AG04449 (cell line): ENCODE data around the gene CD4.

Experiments
- CTCF ChIA-PET: fragments of 350-600 bp; formaldehyde crosslinking; extraction: SDS; loops from one replicate; lab custom pipeline; 2021; ENCODE audit warnings: antibody characterized with exemption; lab: Yijun Ruan, JAX
- POLR2A ChIA-PET: fragments of 400-600, 350-600 bp; formaldehyde crosslinking; extraction: SDS; loops from one replicate; lab custom pipeline; 2020; ENCODE audit warnings: antibody characterized with exemption, inconsistent platforms; lab: Yijun Ruan, JAX
- DNase-seq: peaks from one replicate; pipeline ENCODE4 v3.0.0-alpha.2; 2010; ENCODE audit warnings: low read depth, low spot score
- H3K4me3 ChIP-seq: 2 replicates; pipeline ENCODE4 v1.5.1; 2011; ENCODE audit warnings: low read depth, mild to moderate bottlenecking, control low read depth, low read length
- TF ChIP-seq, protein P1 (sequence below): IDR thresholded peaks from one replicate; pipeline ENCODE4 v1.5.1; 2011; ENCODE audit warnings: mild to moderate bottlenecking, moderate library complexity, low read length, control low read depth, inconsistent platforms; ENCODE audit not compliant: insufficient read depth; ENCODE audit errors: missing control alignments

CD4 gene

GRCh38 chr12:6753772-6754356 lies 35.5 kb upstream of the CD4 start:
- DNase-seq = no peak
- CTCF ChIA-PET = interaction anchor here (0.7 to 10.1 kb wide), 41 partner anchors 8 to 202 kb away, joined by 3 to 304 read pairs (median 8); partner anchors contain the start of genes CD4, CDCA3, COPS7A and GNB3
- TF ChIP-seq, protein P1, sequence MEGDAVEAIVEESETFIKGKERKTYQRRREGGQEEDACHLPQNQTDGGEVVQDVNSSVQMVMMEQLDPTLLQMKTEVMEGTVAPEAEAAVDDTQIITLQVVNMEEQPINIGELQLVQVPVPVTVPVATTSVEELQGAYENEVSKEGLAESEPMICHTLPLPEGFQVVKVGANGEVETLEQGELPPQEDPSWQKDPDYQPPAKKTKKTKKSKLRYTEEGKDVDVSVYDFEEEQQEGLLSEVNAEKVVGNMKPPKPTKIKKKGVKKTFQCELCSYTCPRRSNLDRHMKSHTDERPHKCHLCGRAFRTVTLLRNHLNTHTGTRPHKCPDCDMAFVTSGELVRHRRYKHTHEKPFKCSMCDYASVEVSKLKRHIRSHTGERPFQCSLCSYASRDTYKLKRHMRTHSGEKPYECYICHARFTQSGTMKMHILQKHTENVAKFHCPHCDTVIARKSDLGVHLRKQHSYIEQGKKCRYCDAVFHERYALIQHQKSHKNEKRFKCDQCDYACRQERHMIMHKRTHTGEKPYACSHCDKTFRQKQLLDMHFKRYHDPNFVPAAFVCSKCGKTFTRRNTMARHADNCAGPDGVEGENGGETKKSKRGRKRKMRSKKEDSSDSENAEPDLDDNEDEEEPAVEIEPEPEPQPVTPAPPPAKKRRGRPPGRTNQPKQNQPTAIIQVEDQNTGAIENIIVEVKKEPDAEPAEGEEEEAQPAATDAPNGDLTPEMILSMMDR = no peak
- POLR2A ChIA-PET = interaction anchor here (0.8 to 3.3 kb wide), 16 partner anchors 10 to 220 kb away, joined by 3 to 78 read pairs (median 6); partner anchors contain the start of genes CDCA3, COPS7A, GAPDH and GPR162
- H3K4me3 ChIP-seq = peak overlapping the region; percentile 15

DNA sequence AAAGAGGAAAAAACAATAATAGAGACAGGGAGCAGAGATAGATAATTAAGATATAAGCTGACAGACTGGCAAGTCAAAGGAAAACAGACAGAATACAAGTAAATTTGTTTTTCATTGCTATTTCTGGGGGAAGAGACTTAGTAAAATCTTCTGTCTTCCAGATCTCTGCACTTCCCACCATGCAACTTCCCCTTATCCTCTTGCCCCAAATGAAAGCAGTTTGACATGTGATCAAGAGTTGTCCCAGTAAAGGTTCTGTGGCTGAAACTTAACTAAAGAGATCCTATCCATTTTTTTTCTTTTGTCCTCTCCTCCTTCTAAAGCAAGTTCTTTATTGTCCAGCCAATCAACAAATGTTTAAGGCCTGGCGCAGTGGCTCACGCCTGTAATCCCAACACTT lies 34.9 kb upstream of the CD4 start:
- DNase-seq = no peak
- TF ChIP-seq, protein P1 = no peak
- H3K4me3 ChIP-seq = no peak overlapping the region
- ChIA-PET POLR2A (interaction anchor here (0.6 to 3.3 kb wide), 6 partner anchors 9 to 98 kb away, joined by 3 to 78 read pairs (median 7); partner anchors contain the start of genes CDCA3, PTMS, USP5 and ZNF384), CTCF (interaction anchor here (0.7 to 10.1 kb wide), 38 partner anchors 8 to 203 kb away, joined by 3 to 304 read pairs (median 8); partner anchors contain the start of genes CD4, CDCA3, COPS7A and GNB3)

DNA sequence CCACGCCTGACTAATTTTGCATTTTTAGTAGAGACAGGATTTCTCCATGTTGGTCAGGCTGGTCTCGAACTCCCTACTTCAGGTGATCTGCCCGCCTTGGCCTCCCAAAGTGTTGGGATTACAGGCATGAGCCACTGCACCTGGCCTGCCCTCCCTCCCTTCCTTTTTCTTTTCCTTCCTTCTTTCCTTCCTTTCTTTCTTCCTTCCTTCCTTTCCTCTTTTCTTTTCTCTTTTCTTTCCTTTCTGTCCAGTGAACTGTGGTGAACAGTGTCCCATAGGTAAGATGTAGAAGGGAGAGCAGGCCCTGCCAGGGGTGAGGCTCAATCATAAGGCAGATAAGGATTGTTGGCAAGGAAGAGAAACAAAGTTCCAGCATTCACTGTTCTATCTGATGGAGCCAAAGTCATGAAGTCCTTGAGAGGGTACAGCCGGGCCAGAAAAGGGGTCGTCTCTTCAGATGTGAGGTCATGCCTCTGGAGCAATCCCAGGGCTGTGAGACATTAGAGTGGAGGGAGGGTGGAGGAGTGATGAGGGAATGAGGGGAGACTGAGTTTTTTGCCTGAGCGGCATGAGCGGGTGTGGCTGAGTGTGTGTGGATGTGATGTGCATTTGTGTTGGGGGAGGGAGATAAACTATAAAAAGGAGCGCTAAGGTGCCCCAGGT lies 32.2 kb upstream of the CD4 start:
- POLR2A ChIA-PET = interaction anchor here (1.2 kb wide), 1 partner anchor 9 kb away, joined by 3 read pairs; the partner anchor contains the start of gene PTMS
- CTCF ChIA-PET = interaction anchor here (1.4 to 4.7 kb wide), 3 partner anchors 10 to 68 kb away, joined by 3 to 37 read pairs (median 11); partner anchors contain the start of gene PTMS
- no peak overlapping the region for H3K4me3 ChIP-seq
- no peak for DNase-seq
- TF ChIP-seq, protein P1 = no peak

DNA sequence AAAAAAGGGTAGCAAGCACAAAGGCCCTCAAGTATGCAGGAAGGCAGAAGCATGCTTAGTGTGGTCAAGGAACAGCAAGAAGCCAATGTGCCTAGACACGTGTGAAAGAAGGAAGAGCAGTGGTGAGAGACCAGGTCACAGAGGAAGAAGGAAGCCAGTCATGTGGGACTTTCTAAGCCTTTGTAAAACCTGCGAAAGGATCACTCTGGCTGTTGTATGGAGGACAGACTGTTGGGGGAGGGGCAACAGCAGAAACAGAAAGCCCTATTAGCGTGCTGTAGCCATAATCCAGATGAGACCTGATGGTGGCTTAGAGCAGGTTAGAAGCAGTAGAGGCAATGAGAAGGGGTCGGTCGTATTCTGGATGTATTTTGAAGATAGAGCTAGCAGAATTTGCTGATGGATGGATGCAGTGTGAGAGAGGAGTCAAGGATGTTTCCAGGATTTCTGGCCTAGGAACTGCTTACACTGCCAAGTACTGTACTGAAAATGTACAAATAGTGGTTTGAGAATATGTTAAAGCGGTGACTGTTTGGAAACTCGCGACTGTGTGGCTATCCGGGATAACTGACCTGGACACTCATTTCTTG lies 30.7 kb upstream of the CD4 start:
- H3K4me3 ChIP-seq = no peak overlapping the region
- ChIA-PET CTCF (interaction anchor here (1.0 to 4.7 kb wide), 6 partner anchors 8 to 77 kb away, joined by 3 to 37 read pairs (median 8); partner anchors contain the start of genes LAG3 and PTMS), POLR2A (interaction anchor here (1.2 kb wide), 1 partner anchor 7 kb away, joined by 3 read pairs; the partner anchor contains the start of gene PTMS)
- DNase-seq = no peak
- TF ChIP-seq, protein P1 = no peak

- TF ChIP-seq, protein P1 = no peak
- POLR2A ChIA-PET = no interaction called here
- CTCF ChIA-PET = interaction anchor here (0.7 to 4.8 kb wide), 9 partner anchors 7 to 78 kb away, joined by 3 to 78 read pairs (median 4); partner anchors contain the start of genes LAG3 and MLF2
Measured at GRCh38 chr12:6759741-6760140, 29.6 kb upstream of the CD4 start.

More at GRCh38 chr12:6759741-6760140, 29.6 kb upstream of the CD4 start:
- DNase-seq = no peak
- no peak overlapping the region for H3K4me3 ChIP-seq
